ENCODE measurements around the gene PRSS23. TPM values are rescaled to one million over a fixed set of nuclear protein-coding genes. Genes with fewer than 3 reads are reported as not detected.

PRSS23 gene
- polyA plus RNA-seq, 1 donor from 2014 or later = 3.6 TPM

- Histone ChIP-seq H3K79me2 (replicated peaks; ENCODE audit: insufficient read depth, low read length) (peaks cover 40% of the 10 kb centered on the region), H3K36me3 (ENCODE audit: insufficient read depth, low read length) (no peaks in the 10 kb centered on the region), H2AFZ (ENCODE audit: low read depth, low read length) (no peak overlapping the region), H3K9ac (ENCODE audit: low read length) (no peak overlapping the region), H3K4me3 (ENCODE audit: low read length) (no peak overlapping the region), H3F3A (ENCODE audit: insufficient read depth, low read length, poor library complexity, severe bottlenecking) (no peaks in the 10 kb centered on the region), H3K9me3 (ENCODE audit: low read length) (no peaks in the 10 kb centered on the region), H4K20me1 (ENCODE audit: insufficient read depth) (no peaks in the 10 kb centered on the region), H3K27ac (ENCODE audit: low read length) (no peak overlapping the region), H3K4me2 (ENCODE audit: low read length) (no peak overlapping the region), H3K27me3 (ENCODE audit: insufficient read depth, low read depth, low read length) (no peaks in the 10 kb centered on the region), H3K9me2 (ENCODE audit: insufficient read depth, low read length) (no peaks in the 10 kb centered on the region)
- TF ChIP-seq EP300 (conservative IDR thresholded peaks at IDR 0.05; ENCODE audit: poor library complexity, severe bottlenecking) (no peak), TAF1 (IDR thresholded peaks at IDR 0.05; ENCODE audit: low read depth) (no peak), SMC3 (conservative IDR thresholded peaks at IDR 0.05; ENCODE audit: poor library complexity) (no peak), EZH2 (IDR thresholded peaks at IDR 0.05; ENCODE audit: borderline replicate concordance, insufficient read depth, low read length, poor library complexity, severe bottlenecking) (no peak), RAD21 (conservative IDR thresholded peaks at IDR 0.05) (no peak), REST (IDR thresholded peaks at IDR 0.05; ENCODE audit: borderline replicate concordance) (no peak), MXI1 (conservative IDR thresholded peaks at IDR 0.05; ENCODE audit: poor library complexity, severe bottlenecking) (no peak), POLR2AphosphoS5 (IDR thresholded peaks at IDR 0.05) (no peak), CTCF (IDR thresholded peaks at IDR 0.05; ENCODE audit: poor library complexity, severe bottlenecking) (no peak)
Observed at GRCh38 chr11:86807360-86807759, 7.0 kb downstream of the PRSS23 start.

GRCh38 chr11:86809561-86809960, 9.2 kb downstream of the PRSS23 start:
- H3K27me3 ChIP-seq (ENCODE audit: insufficient read depth, low read depth, low read length) = no peaks in the 10 kb centered on the region
- H3K9me2 ChIP-seq (ENCODE audit: insufficient read depth, low read length) = no peaks in the 10 kb centered on the region
- H3F3A ChIP-seq (ENCODE audit: insufficient read depth, low read length, poor library complexity, severe bottlenecking) = no peaks in the 10 kb centered on the region
- no peak overlapping the region for H3K9ac ChIP-seq (ENCODE audit: low read length)
- H4K20me1 ChIP-seq (ENCODE audit: insufficient read depth) = no peaks in the 10 kb centered on the region
- TF ChIP-seq MXI1 (conservative IDR thresholded peaks at IDR 0.05; ENCODE audit: poor library complexity, severe bottlenecking) (no peak), TAF1 (IDR thresholded peaks at IDR 0.05; ENCODE audit: low read depth) (no peak), REST (IDR thresholded peaks at IDR 0.05; ENCODE audit: borderline replicate concordance) (no peak), SMC3 (conservative IDR thresholded peaks at IDR 0.05; ENCODE audit: poor library complexity) (no peak), RAD21 (conservative IDR thresholded peaks at IDR 0.05) (no peak), EP300 (conservative IDR thresholded peaks at IDR 0.05; ENCODE audit: poor library complexity, severe bottlenecking) (no peak), EZH2 (IDR thresholded peaks at IDR 0.05; ENCODE audit: borderline replicate concordance, insufficient read depth, low read length, poor library complexity, severe bottlenecking) (no peak), POLR2AphosphoS5 (IDR thresholded peaks at IDR 0.05) (no peak), CTCF (IDR thresholded peaks at IDR 0.05; ENCODE audit: poor library complexity, severe bottlenecking) (no peak)
- H3K9me3 ChIP-seq (ENCODE audit: low read length) = no peaks in the 10 kb centered on the region
- H3K36me3 ChIP-seq (ENCODE audit: insufficient read depth, low read length) = no peaks in the 10 kb centered on the region
- H2AFZ ChIP-seq (ENCODE audit: low read depth, low read length) = no peak overlapping the region
- H3K79me2 ChIP-seq (replicated peaks; ENCODE audit: insufficient read depth, low read length) = peaks cover 18% of the 10 kb centered on the region
- H3K4me3 ChIP-seq (ENCODE audit: low read length) = no peak overlapping the region
- H3K27ac ChIP-seq (ENCODE audit: low read length) = no peak overlapping the region
- H3K4me2 ChIP-seq (ENCODE audit: low read length) = no peak overlapping the region

Data from neural cell (in vitro differentiated cells).